GM12864 (cell line): ENCODE data around the gene RBM41.
"Not testable (repeated sequence)": the region's sequence is repeated elsewhere in the genome, so short reads cannot be mapped to it uniquely, and the experiment has no call there.

Experiments used
- DNase-seq: peaks from one replicate; pipeline ENCODE4 v3.0.0-alpha.2; 2011; ENCODE audit warnings: low read depth
- H3K4me3 ChIP-seq: 2 replicates; pipeline ENCODE4 v1.5.1; 2011; ENCODE audit warnings: mild to moderate bottlenecking, low read depth, low read length, control low read depth
- CTCF ChIP-seq: IDR thresholded peaks from 2 replicates; pipeline ENCODE4 v1.5.1; 2011; ENCODE audit warnings: low read depth, mild to moderate bottlenecking, moderate library complexity, low read length, control low read depth, inconsistent platforms; ENCODE audit errors: missing control alignments

RBM41 gene

GRCh38 chrX:107118322-107119147 is at the start of gene RBM41:
TSS of gene RBM41 (minus strand) at chrX:107118822. CDS start at chrX:107118773, 49 bp downstream.
- no peak for TF ChIP-seq CTCF
- H3K4me3 ChIP-seq = peak within 1 kb of the TSS; percentile 66
- DNase-seq = peak; percentile 55

GRCh38 chrX:107168257-107168656 is 49.6 kb upstream of the RBM41 start:
- no peak for TF ChIP-seq CTCF
- DNase-seq = no peak
- H3K4me3 ChIP-seq = no peak overlapping the region

- H3K4me3 ChIP-seq = no peak overlapping the region
- no peak for DNase-seq
- TF ChIP-seq CTCF = no peak
Observed at GRCh38 chrX:107167163-107167921, 48.7 kb upstream of the RBM41 start.

- not testable (repeated sequence) for DNase-seq, H3K4me3 ChIP-seq
Observed at GRCh38 chrX:107157618-107158017, 39.0 kb upstream of the RBM41 start.

GRCh38 chrX:107155621-107156430 is 37.2 kb upstream of the RBM41 start:
- H3K4me3 ChIP-seq = not testable (repeated sequence)

GRCh38 chrX:107154787-107155620 is 36.4 kb upstream of the RBM41 start:
- H3K4me3 ChIP-seq = no peak overlapping the region
- DNase-seq = no peak
- no peak for TF ChIP-seq CTCF

More at GRCh38 chrX:107155621-107156430, 37.2 kb upstream of the RBM41 start:
- DNase-seq = not testable (repeated sequence)

- no peak for DNase-seq
- no peak for TF ChIP-seq CTCF
- no peak overlapping the region for H3K4me3 ChIP-seq
Observed at GRCh38 chrX:107153005-107153404, 34.4 kb upstream of the RBM41 start.
